ENCODE data around the gene LIPJ.

GRCh38 chr10:88608052-88608732 lies 21.6 kb downstream of the LIPJ start:
- TF ChIP-seq POLR2A (IDR thresholded peaks at IDR 0.05; ENCODE audit: low read length): no peak
- no peak for TF ChIP-seq GATA1 (IDR thresholded peaks at IDR 0.05; ENCODE audit: low read depth, low read length)

All from erythroblast (primary cell).